ENCODE measurements around the gene NPM3.

The NPM3 gene

DNA sequence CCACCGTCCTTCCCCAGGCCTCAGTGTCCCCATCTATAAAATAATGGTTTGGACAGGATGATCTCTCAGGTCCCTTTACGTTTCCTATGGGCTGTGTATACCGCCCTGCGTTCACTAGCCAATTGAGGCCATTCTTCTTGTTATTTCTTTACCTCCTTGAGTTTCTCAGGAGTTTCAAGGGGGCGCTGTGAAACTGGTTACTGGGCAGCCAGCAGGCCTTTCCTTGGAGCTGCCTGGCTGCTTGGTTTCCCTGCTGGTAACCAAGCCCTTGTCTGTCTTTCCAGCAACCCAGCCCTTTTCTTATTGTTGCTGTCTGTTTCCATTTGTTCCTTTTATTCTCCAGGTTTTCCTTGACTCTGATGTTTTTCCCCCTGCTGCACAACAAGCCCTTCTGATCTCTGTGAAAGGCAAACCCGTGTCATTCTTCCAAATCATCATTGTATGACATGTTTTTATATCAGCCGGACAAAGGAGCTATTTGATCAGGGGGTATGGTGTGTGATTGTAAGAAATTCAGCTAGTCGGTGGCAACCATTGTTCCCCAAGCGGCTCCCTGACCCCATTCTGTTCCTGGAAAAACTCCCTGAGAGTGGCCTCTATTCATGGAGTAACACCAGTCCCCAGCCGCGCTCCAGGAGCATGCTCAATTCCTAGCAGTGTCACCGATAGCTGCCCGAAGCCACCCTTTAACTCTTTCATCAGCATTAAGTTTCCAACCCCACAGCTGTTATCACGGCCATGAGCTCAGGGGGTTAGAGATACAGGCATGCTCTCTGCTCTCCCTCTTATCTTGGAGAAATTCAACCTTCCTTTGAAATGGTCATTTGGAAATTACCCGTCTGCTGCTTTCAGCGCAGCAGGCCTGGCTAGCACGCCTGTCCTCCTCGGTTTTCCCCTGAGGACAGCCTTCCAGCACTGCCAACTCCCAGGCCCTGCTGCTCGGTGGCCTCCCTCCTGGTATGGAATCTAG is 33.9 kb downstream of the NPM3 start:
- no peak for DNase-seq

- DNase-seq = no peak
Observed at GRCh38 chr10:101748496-101748895, 34.8 kb downstream of the NPM3 start.

DNA sequence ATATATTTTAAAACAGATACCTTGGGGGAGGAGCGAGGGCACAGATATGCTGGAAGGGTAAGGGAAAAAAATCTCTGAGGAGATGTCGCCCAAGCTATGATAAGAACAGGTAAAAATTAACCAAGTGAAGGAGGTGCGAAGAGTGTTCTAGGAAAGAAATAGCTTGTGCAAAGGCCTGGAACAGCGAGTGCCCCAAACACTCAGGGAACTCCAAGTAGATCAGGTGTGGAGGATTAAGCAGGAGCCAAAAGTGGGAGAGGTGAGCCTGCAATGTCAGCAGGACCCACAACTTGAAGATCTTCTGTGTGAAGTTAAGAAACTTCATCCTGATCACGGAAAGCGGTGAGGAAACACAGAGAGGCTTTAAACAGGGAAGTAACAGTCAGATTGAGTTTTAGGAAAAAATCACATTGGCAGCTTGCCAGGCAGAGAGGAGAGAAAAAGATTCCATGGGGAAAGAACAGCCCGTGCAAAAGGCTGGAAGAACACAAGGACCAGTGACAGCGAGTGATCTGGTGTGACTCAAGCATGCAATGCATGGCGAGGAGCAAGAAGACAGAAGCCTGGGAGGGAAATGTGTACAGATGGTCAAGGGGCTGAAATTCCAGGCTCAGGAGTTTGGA is 38.1 kb downstream of the NPM3 start:
- no peak for DNase-seq

- DNase-seq = no peak
Observed at GRCh38 chr10:101744267-101744666, 39.0 kb downstream of the NPM3 start.

DNA sequence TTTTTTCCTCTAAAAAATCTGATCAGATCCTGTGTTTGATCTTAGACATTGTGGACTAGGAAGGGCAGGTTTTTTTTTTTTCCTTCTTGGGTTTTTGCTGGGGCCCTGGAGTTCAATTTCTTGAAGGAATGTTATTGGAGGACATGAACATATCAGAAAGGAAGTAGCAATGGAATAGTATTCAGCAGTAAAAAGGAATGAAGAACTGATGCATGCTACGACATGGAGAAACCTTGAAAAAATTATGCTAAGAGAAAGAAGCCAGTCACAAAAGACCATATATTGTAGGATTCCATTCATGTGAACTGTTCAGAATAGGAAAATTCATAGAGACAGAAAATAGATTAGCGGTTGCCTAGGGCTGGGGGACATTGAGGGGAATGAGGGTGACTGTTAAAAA is 41.3 kb downstream of the NPM3 start:
- DNase-seq = no peak

GRCh38 chr10:101736666-101737065 is 46.6 kb downstream of the NPM3 start:
- no peak for DNase-seq

GRCh38 chr10:101732096-101732495 is 51.1 kb downstream of the NPM3 start:
- DNase-seq = no peak

Data from effector CD4-positive, alpha-beta T cell (primary cell).